Lower lobe of right lung (tissue), 2 donors: ENCODE results near the gene AGL. TPM values are rescaled to one million over a fixed set of nuclear protein-coding genes. Genes with fewer than 3 reads are reported as not detected.

Experiments
- ATAC-seq, 2 donors: fragments of 200-7000 bp; cut with Tn5 transposase; one replicate each; pipeline ENCODE4 v1.9.1; 2020 to 2022; ENCODE audit warnings: mild to moderate bottlenecking in 2 of 2, moderate library complexity in 2 of 2
- DNase-seq: peaks from one replicate; pipeline ENCODE4 v3.0.0-alpha.2; 2020
- H3K27ac ChIP-seq: fragments of 200-600 bp; one replicate; pipeline ENCODE4 v1.8.0; 2022
- H3K27me3 ChIP-seq: fragments of 200-600 bp; one replicate; pipeline ENCODE4 v1.8.0; 2022; ENCODE audit warnings: low read depth
- H3K36me3 ChIP-seq: fragments of 200-600 bp; one replicate; pipeline ENCODE4 v1.8.0; 2022; ENCODE audit warnings: mild to moderate bottlenecking
- H3K4me1 ChIP-seq: fragments of 200-600 bp; one replicate; pipeline ENCODE4 v1.8.0; 2022
- H3K4me3 ChIP-seq: fragments of 200-600 bp; one replicate; pipeline ENCODE4 v1.8.0; 2022; ENCODE audit warnings: mild to moderate bottlenecking
- H3K9me3 ChIP-seq: fragments of 200-600 bp; one replicate; pipeline ENCODE4 v1.8.0; 2022
- CTCF ChIP-seq: fragments of 200-600 bp; IDR thresholded peaks from one replicate; pipeline ENCODE4 v1.8.0; 2022; ENCODE audit warnings: antibody characterized with exemption, mild to moderate bottlenecking
- intact Hi-C: fragments of 100-400 bp; cut with DNase I; formaldehyde crosslinking; loops from one replicate; pipeline ENCODE4 v1.11.0; 2022
- total RNA-seq: library from RNA; stranded (reverse); fragmentation: NEBNext Ultra II Directional; extraction: Animal tissue kit (Norgen Biotek cat#: 25700); gene quantifications from one replicate; pipeline ENCODE4 v1.2.1, GENCODE V29; 2021
- donor health status: DM: no; HTN: yes; CAD: no; lungs with severe emphysema.

The AGL gene
- total RNA-seq, 1 donor from 2014 or later, result 14.6 TPM

DNA sequence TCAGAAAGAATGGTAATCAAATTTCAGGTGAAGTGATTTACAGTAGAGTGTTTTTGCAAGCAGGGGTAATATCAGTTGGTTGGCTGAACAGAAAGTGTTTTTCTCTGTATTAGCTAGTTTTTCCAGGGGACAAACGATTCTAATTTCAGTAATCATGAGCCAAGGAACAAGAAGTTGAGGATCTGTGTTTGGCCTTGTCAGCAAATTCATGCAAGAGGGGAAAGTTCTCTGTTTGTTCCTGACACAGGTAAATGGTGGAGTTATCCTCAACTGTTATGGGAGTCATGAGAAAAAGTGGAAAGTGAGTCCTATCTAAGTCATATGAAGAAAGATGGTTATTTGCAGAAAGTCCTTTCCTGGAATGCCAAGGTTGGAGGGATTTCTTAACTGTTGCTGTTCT lies 95.0 kb downstream of the AGL start:
- H3K27me3 ChIP-seq, result no peaks in the 10 kb centered on the region
- H3K4me3 ChIP-seq, result no peak overlapping the region
- H3K27ac ChIP-seq, result no peak overlapping the region
- H3K4me1 ChIP-seq, result no peaks in the 10 kb centered on the region
- DNase-seq (no peak), ATAC-seq (no peak)
- no peak for TF ChIP-seq CTCF
- intact Hi-C loops, result no loop called here
- no peaks in the 10 kb centered on the region for H3K9me3 ChIP-seq
- no peaks in the 10 kb centered on the region for H3K36me3 ChIP-seq

DNA sequence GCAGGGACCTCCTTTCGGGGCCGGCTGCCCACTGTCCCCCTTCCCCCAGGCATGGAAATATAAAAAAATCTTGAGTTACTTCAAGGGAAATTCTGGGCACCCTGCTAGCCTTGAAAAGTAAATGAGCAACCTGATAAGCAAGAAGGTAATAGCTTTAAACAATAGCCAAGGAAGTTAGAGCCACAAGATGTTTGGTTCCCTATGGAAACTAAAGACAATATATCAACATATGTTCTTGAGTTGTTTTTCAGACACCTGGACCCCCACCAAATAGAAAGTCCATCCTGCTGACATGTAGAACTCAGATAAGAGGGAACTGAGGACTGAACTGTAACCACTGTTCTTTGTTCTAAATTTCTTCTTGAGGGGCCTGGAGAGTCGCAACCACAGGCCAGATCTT lies 100.3 kb downstream of the AGL start:
- Histone ChIP-seq H3K9me3 (no peaks in the 10 kb centered on the region), H3K4me1 (no peaks in the 10 kb centered on the region), H3K27ac (no peak overlapping the region), H3K36me3 (no peaks in the 10 kb centered on the region), H3K4me3 (no peak overlapping the region), H3K27me3 (no peaks in the 10 kb centered on the region)
- intact Hi-C loops, result no loop called here
- TF ChIP-seq CTCF, result no peak
- ATAC-seq (no peak), DNase-seq (no peak)

- Histone ChIP-seq H3K4me1 (no peaks in the 10 kb centered on the region), H3K27ac (no peak overlapping the region), H3K27me3 (no peaks in the 10 kb centered on the region), H3K36me3 (no peaks in the 10 kb centered on the region), H3K4me3 (no peak overlapping the region), H3K9me3 (no peaks in the 10 kb centered on the region)
- intact Hi-C loops, result no loop called here
- ATAC-seq (no peak), DNase-seq (no peak)
- no peak for TF ChIP-seq CTCF
These were observed 102.4 kb downstream of the AGL start for GRCh38 chr1:99952522-99952921.

DNA sequence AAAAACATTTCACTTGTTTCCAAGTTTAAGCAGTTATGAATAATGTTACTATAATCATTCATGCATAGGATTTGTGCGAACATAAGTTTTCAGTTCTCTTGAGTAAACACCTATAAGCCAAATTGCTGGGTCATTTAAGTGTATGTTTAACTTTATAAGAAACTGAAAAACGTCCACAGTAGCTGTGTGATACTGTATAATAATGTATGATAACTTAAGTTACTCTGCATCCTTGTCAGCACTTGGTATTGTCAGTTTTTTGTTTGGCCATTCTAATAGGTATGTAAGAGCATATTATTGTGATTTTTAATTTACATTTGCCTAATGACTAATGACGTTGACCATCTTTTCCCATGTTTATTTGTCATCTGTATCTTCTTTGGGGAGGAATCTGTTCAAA lies 105.2 kb downstream of the AGL start:
- H3K27ac ChIP-seq, result no peak overlapping the region
- no peaks in the 10 kb centered on the region for H3K27me3 ChIP-seq
- H3K4me1 ChIP-seq, result no peaks in the 10 kb centered on the region
- H3K4me3 ChIP-seq, result no peak overlapping the region
- ATAC-seq, result no peak
- no peak for TF ChIP-seq CTCF
- no peaks in the 10 kb centered on the region for H3K9me3 ChIP-seq
- DNase-seq, result no peak
- no peaks in the 10 kb centered on the region for H3K36me3 ChIP-seq
- intact Hi-C loops, result no loop called here

- no peak overlapping the region for H3K27ac ChIP-seq
These were observed 106.6 kb downstream of the AGL start for GRCh38 chr1:99956755-99957154.

More at GRCh38 chr1:99956755-99957154, 106.6 kb downstream of the AGL start:
- ATAC-seq (no peak), DNase-seq (no peak)
- Histone ChIP-seq H3K36me3 (no peaks in the 10 kb centered on the region), H3K4me3 (no peak overlapping the region), H3K4me1 (no peaks in the 10 kb centered on the region), H3K27me3 (no peaks in the 10 kb centered on the region), H3K9me3 (no peaks in the 10 kb centered on the region)
- intact Hi-C loops, result no loop called here
- TF ChIP-seq CTCF, result no peak
